ENCODE data around the gene GPBAR1.

The GPBAR1 gene

DNA sequence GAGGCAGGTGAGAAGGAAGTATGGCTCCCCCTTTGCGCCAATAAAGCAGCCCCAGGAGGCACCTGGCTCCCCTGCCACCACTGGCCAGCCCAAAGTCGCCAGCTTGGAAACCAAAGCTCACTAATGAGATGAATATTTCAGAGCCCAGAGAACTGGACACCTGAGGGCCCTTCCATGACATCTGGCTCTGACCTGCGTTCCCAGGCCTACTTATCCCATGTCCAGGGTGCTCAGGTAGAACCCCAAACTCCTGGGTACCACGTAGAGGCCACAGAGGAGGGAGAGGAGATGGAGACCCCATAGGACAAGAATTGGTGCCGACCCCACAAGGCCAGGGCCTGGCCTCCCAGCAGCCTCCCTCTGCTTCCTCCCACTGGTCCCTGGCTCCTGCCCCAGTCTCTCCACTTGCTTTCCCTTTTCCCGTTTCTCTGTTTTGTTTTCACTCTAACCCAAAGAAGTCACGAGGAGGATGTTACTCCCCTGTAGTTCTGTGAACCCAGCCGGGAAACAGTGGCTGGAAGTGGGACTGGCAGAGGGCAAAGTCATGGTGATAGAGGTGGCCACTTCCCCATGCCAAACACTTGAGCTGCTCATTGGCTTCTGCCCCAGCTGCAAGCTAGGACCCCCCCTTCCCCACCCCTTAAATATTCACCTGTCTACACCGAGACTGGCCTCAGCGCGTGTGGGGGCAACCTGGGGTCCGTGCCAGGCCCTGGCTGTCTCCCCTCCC lies 30.7 kb downstream of the GPBAR1 start:
- H3K27me3 Mint-ChIP-seq = peaks cover under 1% of the 10 kb centered on the region
- H3K4me3 Mint-ChIP-seq = peak overlapping the region; percentile 77
- H3K4me1 Mint-ChIP-seq (ENCODE audit: low read depth) = peaks cover 61% of the 10 kb centered on the region
- intact Hi-C loops (cut with micrococcal nuclease) = loop anchor here (2.0 to 5.0 kb wide), 2 partner anchors 76 to 103 kb away; no protein-coding TSS in a partner anchor
- peak overlapping the region; percentile 99 for H3K27ac Mint-ChIP-seq
- no peaks in the 10 kb centered on the region for H3K9me3 Mint-ChIP-seq
- peaks cover 44% of the 10 kb centered on the region for H3K36me3 Mint-ChIP-seq (ENCODE audit: low read depth)

- Mint-ChIP-seq H3K9me3 (no peaks in the 10 kb centered on the region), H3K36me3 (ENCODE audit: low read depth) (peaks cover 39% of the 10 kb centered on the region), H3K4me1 (ENCODE audit: low read depth) (peaks cover 52% of the 10 kb centered on the region), H3K27ac (peak within 1 kb of the TSS; percentile 99), H3K4me3 (peak within 1 kb of the TSS; percentile 77), H3K27me3 (peaks cover 1% of the 10 kb centered on the region)
- intact Hi-C loops (cut with micrococcal nuclease) = loop anchor here (2.0 to 5.0 kb wide), 2 partner anchors 75 to 102 kb away; no protein-coding TSS in a partner anchor
Observed at GRCh38 chr2:218292048-218293014, 31.5 kb downstream of the GPBAR1 start, which contains the start of gene TMBIM1. TMBIM1 (minus strand) TSS chr2:218292503; CDS start chr2:218282141, 10,362 bp downstream.

DNA sequence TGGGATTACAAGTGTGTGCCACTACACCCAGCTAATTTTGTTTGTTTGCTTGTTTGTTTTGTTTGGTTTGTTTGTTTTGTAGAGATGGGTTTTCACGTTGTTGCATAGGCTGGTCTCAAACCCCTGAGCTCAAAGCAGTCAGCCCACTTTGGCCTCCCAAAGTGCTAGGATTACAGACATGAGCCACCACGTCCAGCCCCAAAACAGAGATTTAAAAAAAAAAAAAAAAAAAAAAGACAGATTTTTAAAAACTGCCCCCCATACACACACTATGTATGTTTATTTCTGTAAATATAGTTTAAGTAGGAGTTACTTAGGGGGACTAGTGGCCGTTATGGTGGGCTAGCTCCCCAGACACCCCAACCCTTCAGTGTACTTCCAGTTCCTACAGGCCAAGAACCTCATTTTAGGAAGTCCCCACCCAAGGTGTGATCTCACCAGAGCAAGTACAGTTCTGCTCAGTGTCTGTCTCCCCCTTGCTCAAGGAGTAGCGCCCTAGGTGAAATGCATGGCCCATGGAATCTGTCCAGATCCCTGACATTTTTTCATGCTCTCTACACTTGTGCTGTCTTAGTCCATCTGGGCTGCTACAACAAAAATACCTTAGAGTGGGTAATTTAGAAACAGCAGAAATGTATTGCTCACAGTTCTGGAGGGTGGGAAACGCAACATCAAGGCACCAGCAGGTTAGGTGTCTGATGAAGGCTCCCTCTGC lies 33.1 kb downstream of the GPBAR1 start:
- intact Hi-C loops (cut with micrococcal nuclease) = loop anchor here (2.0 to 5.0 kb wide), 2 partner anchors 73 to 101 kb away; no protein-coding TSS in a partner anchor
- Mint-ChIP-seq H3K4me3 (no peak overlapping the region), H3K27me3 (peaks cover 1% of the 10 kb centered on the region), H3K9me3 (no peaks in the 10 kb centered on the region), H3K36me3 (ENCODE audit: low read depth) (peaks cover 29% of the 10 kb centered on the region), H3K4me1 (ENCODE audit: low read depth) (peaks cover 42% of the 10 kb centered on the region), H3K27ac (peak overlapping the region; percentile 99)

GRCh38 chr2:218294430-218295022 lies 33.7 kb downstream of the GPBAR1 start:
- Mint-ChIP-seq H3K36me3 (ENCODE audit: low read depth) (peaks cover 24% of the 10 kb centered on the region), H3K9me3 (no peaks in the 10 kb centered on the region), H3K4me3 (no peak overlapping the region), H3K27ac (peak overlapping the region; percentile 99), H3K4me1 (ENCODE audit: low read depth) (peaks cover 40% of the 10 kb centered on the region), H3K27me3 (peaks cover 1% of the 10 kb centered on the region)
- intact Hi-C loops (cut with micrococcal nuclease) = loop anchor here (5.0 kb wide), 1 partner anchor 73 kb away; no protein-coding TSS in a partner anchor

- Mint-ChIP-seq H3K27me3 (peaks cover 1% of the 10 kb centered on the region), H3K36me3 (ENCODE audit: low read depth) (peaks cover 22% of the 10 kb centered on the region), H3K9me3 (no peaks in the 10 kb centered on the region), H3K27ac (no peak overlapping the region), H3K4me1 (ENCODE audit: low read depth) (peaks cover 35% of the 10 kb centered on the region), H3K4me3 (no peak overlapping the region)
- intact Hi-C loops (cut with micrococcal nuclease) = no loop called here
Observed at GRCh38 chr2:218295029-218295428, 34.2 kb downstream of the GPBAR1 start.

- Mint-ChIP-seq H3K9me3 (no peaks in the 10 kb centered on the region), H3K27ac (peak overlapping the region; percentile 56), H3K4me3 (no peak overlapping the region)
Observed at GRCh38 chr2:218296200-218296599, 35.4 kb downstream of the GPBAR1 start.

GRCh38 chr2:218296847-218297246 lies 36.0 kb downstream of the GPBAR1 start:
- no peaks in the 10 kb centered on the region for H3K9me3 Mint-ChIP-seq
- peaks cover 1% of the 10 kb centered on the region for H3K27me3 Mint-ChIP-seq
- peak overlapping the region; percentile 56 for H3K27ac Mint-ChIP-seq
- peaks cover 4% of the 10 kb centered on the region for H3K36me3 Mint-ChIP-seq (ENCODE audit: low read depth)
- peaks cover 24% of the 10 kb centered on the region for H3K4me1 Mint-ChIP-seq (ENCODE audit: low read depth)
- intact Hi-C loops (cut with micrococcal nuclease) = no loop called here
- no peak overlapping the region for H3K4me3 Mint-ChIP-seq

More at GRCh38 chr2:218296200-218296599, 35.4 kb downstream of the GPBAR1 start:
- Mint-ChIP-seq H3K4me1 (ENCODE audit: low read depth) (peaks cover 24% of the 10 kb centered on the region), H3K27me3 (peaks cover 1% of the 10 kb centered on the region), H3K36me3 (ENCODE audit: low read depth) (peaks cover 10% of the 10 kb centered on the region)
- intact Hi-C loops (cut with micrococcal nuclease) = no loop called here

DNA sequence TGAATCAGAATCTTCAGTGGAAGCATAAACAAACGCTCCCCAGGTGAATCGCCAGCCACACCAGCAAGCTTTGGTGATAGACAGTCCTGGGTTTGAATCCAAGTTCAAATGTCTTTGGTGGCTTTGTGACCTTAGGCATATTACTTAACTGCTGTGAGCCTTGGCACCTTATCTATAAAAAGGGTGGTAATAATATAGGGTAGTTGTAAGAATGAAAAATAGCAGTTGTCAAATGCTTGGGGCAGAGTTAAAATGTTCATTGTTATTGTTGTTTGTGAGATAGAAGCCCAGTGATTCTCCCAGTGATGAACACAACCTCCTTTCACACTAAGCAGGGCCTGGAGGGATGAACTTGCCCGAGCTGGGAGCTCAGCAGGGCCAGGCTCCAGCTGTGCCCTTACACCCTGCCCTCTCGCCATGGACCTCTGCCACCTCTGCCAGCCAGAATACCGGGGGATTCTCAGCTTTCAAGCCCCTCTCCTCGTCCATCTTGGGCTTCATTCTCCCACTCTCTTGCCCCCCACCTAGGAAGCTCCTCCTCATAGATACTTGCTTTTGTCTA lies 37.6 kb downstream of the GPBAR1 start:
- H3K4me1 Mint-ChIP-seq (ENCODE audit: low read depth) = peaks cover 24% of the 10 kb centered on the region
- H3K9me3 Mint-ChIP-seq = no peaks in the 10 kb centered on the region
- H3K4me3 Mint-ChIP-seq = no peak overlapping the region
- H3K27ac Mint-ChIP-seq = peak overlapping the region; percentile 14
- H3K36me3 Mint-ChIP-seq (ENCODE audit: low read depth) = no peaks in the 10 kb centered on the region
- intact Hi-C loops (cut with micrococcal nuclease) = no loop called here
- H3K27me3 Mint-ChIP-seq = peaks cover 1% of the 10 kb centered on the region

DNA sequence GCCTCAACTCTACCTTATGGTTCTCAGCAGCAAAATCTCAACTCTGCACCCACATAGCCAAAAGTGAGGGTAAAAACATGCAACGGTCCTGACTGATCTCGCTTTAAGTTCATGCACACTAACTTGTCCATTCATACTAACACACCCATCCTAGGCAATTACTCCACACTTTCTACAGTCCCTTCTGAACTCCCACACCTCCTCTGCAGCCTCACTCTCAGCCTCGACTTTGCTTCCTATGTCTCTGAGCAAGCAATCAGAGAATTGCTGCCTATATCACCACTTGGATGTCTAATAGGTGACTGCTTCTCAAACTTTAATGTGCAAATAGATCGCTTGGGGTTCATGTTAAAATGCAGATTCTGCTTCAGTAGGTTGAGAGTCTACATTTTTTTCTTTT lies 39.3 kb downstream of the GPBAR1 start:
- Mint-ChIP-seq H3K4me1 (ENCODE audit: low read depth) (peaks cover 7% of the 10 kb centered on the region), H3K9me3 (no peaks in the 10 kb centered on the region), H3K4me3 (no peak overlapping the region), H3K27ac (no peak overlapping the region), H3K36me3 (ENCODE audit: low read depth) (no peaks in the 10 kb centered on the region), H3K27me3 (peaks cover 1% of the 10 kb centered on the region)
- intact Hi-C loops (cut with micrococcal nuclease) = no loop called here

DNA sequence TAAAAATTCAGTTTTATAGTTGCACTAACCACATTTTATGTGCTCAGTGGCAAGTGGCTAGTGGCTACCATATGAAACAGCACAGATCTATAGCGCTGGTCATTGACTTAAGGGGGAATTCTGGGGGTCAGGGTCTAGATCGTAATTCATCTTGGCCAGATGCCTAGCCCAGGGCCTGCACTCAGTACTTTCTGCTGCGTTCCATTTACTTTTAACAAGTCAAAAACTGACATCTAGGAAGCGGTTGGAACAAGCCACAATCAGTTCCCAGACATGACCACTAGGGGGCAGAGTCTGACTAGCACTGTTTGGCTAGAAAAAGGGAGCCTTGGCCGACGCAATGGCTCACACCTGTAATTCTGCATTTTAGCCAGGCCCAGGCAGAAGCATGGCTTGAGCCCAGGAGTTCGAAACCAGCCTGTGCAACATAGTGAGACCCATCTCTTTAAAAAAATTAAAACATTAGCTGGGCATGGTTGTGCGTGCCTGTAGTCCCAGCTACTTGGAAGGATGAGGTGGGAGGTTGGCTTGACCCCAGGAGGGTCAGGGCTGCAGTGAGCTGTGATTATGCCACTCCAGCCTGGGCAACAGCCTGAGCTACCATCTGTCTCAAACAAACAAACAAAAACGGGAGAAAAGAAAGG lies 40.5 kb downstream of the GPBAR1 start:
- Mint-ChIP-seq H3K4me3 (no peak overlapping the region), H3K36me3 (ENCODE audit: low read depth) (no peaks in the 10 kb centered on the region), H3K9me3 (no peaks in the 10 kb centered on the region), H3K4me1 (ENCODE audit: low read depth) (peaks cover 7% of the 10 kb centered on the region), H3K27ac (no peak overlapping the region), H3K27me3 (peaks cover 1% of the 10 kb centered on the region)
- intact Hi-C loops (cut with micrococcal nuclease) = loop anchor here (1.0 kb wide), 1 partner anchor 55 kb away; the partner anchor contains the start of gene CATIP

- H3K27me3 Mint-ChIP-seq = no peaks in the 10 kb centered on the region
- no peak overlapping the region for H3K27ac Mint-ChIP-seq
- H3K9me3 Mint-ChIP-seq = no peaks in the 10 kb centered on the region
- H3K4me3 Mint-ChIP-seq = no peak overlapping the region
- peaks cover 11% of the 10 kb centered on the region for H3K4me1 Mint-ChIP-seq (ENCODE audit: low read depth)
- intact Hi-C loops (cut with micrococcal nuclease) = no loop called here
- no peaks in the 10 kb centered on the region for H3K36me3 Mint-ChIP-seq (ENCODE audit: low read depth)
Observed at GRCh38 chr2:218305383-218305782, 44.6 kb downstream of the GPBAR1 start.

DNA sequence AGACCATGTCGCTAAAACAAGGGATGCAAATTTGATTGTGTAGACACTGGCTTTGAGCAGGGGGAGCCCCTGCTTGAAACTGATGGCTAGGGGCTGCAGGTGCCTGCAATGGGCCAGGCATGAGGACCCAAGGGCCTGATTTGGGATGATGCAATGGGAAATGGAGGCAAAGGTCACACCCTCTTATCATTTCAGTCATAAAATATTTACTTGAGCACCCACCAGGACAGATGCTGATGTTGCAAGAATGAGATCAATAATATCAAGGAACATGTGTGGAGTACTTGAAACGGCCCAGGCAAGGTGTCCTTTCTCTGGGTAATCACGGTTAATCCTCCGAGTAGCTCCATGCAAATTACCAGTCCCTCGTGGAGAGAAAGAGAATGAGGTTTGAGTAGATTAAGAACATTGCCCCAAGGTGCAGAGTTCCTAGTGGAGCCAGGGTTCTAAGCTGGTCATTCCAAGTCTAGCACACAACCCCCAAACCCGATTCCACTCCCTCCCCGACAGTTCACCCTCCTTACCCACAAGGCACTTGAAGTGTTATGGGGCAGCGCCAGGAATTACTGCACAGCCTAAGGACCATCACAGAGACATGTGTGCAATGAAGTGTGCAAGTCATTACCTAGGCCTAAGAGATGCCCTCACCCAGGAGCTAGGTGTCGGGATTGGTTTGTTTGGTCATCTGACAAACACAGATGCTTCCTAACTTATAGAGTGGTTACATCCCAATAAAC lies 45.5 kb downstream of the GPBAR1 start:
- no peak overlapping the region for H3K27ac Mint-ChIP-seq

More for the DNA sequence above, 45.5 kb downstream of the GPBAR1 start:
- intact Hi-C loops (cut with micrococcal nuclease) = no loop called here
- peaks cover 11% of the 10 kb centered on the region for H3K4me1 Mint-ChIP-seq (ENCODE audit: low read depth)
- H3K4me3 Mint-ChIP-seq = no peak overlapping the region
- H3K27me3 Mint-ChIP-seq = no peaks in the 10 kb centered on the region
- H3K9me3 Mint-ChIP-seq = no peaks in the 10 kb centered on the region
- no peaks in the 10 kb centered on the region for H3K36me3 Mint-ChIP-seq (ENCODE audit: low read depth)
